RKO (cell line): Measurements from ENCODE around the gene OR4E2.
A peak's percentile ranks its signal among the peaks of the same experiment; 100 is the strongest.
"Not testable (repeated sequence)": the region's sequence is repeated elsewhere in the genome, so short reads cannot be mapped to it uniquely, and the experiment has no call there.

Experiments
- DNase-seq: peaks from one replicate; pipeline ENCODE4 v3.0.0-alpha.2; 2016; ENCODE audit warnings: low spot score

Gene OR4E2

DNA sequence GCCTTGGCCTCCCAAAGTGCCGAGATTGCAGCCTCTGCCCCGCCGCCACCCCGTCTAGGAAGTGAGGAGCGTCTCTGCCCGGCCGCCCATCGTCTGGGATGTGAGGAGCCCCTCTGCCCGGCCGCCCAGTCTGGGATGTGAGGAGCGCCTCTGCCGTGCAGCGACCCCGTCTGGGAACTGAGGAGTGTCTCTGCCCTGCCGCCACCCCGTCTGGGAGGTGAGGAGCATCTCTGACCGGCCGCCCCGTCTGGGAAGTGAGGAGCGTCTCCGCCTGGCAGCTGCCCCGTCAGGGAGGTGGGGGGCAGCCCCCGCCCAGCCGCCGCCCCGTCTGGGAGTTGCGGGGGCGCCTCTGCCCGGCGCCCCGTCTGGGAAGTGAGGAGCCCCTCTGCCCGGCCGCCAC, 44.0 kb downstream of the OR4E2 start:
- DNase-seq, result not testable (repeated sequence)

DNA sequence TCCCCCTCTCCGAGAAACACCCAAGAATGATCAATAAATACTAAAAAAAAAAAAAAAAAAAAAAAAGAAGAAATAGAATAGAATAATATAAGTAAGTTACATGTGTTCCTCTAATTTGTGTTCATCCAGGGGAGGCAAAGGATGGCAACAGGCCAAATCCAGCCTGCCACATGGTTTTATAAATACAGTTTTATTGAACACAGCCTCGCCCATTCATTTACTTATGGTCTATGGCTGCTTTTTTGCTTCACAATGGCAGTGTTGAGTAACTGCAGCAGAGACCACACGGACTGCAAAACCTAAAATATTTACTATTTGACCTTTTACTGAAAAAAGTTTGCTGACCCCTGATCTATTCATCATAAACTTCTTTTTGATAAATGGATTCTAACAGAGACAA, 44.9 kb downstream of the OR4E2 start:
- DNase-seq, result not testable (repeated sequence)

DNA sequence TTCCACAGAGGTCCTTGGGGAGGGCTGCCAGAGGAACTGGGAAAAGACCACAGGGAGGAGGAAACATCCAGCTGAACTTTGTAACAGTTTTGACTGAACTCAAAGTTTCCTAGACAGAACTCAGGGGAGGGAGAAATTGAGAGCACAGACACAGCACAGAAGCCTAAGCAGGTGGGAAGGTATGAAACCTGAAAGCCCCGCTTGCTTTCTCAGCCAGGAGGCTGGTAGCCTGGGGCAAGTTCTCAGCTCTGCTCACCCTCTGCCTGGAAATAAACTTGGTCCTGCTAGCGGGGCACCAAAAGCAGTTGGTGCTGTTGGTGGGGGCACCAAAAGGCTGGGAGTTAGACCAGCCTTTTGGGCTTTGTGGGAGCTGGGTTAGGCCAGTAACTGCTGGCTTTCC, 45.9 kb downstream of the OR4E2 start:
- no peak for DNase-seq

DNA sequence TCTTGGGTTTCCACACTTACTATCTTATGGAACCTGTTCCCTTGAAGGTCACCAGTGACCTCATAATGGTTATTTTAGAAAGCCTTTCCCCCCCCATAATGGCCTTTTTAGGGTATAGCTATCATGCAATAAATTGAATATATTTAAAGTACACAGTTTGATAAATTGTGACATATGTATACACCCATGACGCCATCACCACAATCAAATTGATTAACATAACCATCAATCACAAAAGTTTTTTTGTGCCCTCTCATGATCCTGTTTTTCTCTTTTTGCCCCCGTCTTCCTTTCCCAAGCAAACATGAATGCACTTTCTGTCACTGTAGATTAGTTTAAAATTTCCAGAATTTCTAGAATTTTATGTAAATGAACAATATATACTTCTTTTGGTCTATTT, 48.7 kb downstream of the OR4E2 start:
- DNase-seq, result no peak

DNA sequence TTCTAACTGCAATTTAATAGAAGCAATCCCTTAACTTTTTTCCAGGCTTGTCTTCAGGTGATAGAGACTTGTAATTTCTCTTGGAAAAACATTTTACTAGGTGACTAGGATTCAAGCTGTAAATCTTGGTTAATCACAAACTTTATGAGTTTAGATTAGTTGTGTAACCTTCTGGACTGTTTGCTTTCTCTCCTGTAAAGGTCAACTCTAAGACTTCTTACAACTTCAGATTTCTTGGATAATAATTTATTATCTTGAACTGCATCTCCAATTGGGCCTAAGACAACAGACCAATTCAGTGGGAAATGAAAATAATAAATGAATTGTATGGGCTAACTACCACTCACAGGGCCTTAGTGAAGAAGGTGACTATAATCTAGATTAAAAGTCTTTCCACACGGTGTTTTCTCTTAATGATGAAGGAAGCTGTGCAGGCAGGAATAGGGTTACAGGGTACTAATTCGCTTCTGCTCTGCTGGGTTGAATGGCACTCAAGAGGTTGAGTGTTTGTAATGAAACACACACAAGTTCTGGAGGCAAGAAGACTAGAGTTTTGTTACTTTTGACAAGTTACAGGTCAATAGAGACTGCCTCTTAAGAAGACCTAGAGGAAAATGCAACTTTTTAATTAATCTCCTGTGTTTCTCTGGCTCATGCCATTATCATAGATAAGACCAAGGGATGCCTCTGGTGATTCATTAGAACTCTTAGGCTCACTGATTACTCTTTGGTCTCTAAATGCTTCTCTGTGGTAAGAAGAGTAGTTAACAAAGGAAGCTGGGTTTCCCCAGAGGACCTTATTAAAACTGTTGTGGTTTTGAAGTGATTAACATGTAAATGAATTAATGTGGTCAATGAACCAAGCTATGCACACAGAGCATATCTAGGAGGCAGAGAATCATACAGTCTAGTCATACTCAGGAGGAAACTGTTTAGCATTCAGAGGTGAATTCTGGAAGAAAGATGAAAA, 50.0 kb downstream of the OR4E2 start:
- DNase-seq, result no peak

DNA sequence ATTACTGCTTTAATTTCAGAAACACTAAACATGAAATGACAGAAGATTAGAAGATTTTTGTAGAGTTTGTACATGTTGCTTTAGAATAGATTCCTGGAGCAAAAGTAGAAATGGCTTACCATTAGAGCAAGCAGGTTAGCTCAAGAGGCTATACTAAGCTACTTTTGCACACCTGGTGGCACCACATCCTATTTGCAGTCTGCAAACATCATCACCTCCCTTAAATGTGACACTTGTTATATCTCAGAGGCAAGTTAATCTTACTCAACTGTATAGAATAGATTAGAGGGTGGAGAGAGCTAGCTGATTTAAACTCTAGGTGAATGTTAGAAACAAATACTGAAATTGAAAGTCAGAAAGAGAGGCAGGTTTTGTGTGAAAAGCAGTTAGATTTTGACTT, 50.7 kb downstream of the OR4E2 start:
- DNase-seq, result no peak

DNA sequence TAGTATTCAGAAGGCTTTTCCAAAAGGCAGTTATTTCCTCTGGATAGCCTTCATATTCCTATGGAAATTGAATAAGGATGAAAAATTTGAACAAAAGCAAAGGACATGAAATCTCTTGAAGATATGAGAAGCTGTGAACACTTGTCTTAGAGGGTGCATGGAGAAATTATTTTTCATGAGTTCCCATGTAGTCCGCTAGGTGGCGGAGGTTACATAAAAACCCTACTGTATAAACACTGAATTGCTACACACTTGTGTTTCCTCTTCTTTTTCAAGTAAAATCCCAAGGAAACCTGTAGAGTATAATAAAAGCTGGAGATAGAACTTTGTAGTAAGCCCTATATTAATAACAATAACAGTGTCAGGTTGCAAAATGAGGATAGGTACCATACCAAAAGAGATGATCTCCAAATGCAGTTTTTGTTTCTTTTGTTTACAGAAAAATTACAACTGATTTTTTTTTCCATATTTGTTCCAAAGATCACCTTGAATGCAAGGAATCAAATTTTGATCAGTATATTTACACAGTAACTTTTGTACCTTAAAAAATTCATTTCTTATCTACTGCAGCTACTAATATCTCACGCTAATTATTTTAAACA, 57.8 kb downstream of the OR4E2 start:
- DNase-seq, result peak; percentile 68

DNA sequence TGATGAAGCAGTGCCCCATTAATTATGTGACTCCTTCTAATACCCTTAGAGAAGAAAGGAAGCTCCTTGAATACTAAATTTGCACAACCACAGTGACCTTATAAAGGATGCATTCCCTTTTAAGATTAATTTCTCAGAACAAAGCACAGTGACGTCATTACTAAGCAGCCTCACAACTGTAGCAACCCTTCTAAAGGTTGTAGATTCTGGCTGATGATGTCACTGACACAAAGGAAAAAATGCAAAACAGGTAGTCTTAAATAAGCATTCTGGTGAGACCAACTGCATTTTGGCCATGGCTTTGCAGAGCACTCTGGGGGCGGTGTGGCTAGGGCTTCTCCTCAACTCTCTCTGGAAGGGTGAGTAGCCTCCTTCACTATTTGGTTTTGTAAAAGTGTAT, 58.4 kb downstream of the OR4E2 start:
- no peak for DNase-seq

DNA sequence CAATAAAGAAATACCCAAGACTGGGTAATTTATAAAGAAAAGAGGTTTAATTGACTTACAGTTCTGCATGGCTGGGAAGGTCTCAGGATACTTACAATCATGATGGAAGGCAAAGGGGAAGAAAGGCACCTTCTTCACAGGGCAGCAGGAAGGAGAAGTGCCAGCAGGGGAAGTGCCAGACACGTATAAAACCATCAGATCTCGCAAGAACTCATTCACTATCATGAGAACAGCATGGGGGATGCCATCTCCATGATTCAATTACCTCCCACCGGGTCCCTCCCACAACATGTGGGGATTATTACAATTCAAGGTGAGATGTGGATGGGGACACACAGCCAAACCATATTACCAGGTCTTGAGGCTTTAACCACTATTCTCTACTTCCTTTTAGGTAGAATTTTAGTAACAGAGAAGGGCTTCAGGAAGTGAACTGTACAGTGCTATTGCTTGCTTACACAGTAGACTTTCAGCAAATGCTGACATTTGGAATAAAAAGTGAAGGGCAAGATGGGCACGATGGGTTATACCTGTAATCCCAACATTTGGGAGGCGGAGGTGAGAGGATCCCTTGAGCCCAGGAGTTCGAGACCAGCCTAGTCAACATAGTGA, 60.8 kb downstream of the OR4E2 start:
- DNase-seq, result no peak
